T47D (cell line): ENCODE results near the gene ADGRL3.
"Not testable (repeated sequence)": the region's sequence is repeated elsewhere in the genome, so short reads cannot be mapped to it uniquely, and the experiment has no call there.

Experiments used
- DNase-seq, 2 experiments: peaks; one replicate each; pipeline versions ENCODE4 v3.0.0 to v3.0.0-alpha.2; 2011 to 2012; ENCODE audit warnings: low read depth in 1 of 2, low spot score in 1 of 2
- JUND ChIP-seq: IDR thresholded peaks from 2 replicates; pipeline ENCODE4 v1.6.1; 2012; ENCODE audit warnings: low read depth
- in situ Hi-C: cut with HindIII; loops from 2 replicates; pipeline ENCODE4 v1.10.0; 2016; ENCODE audit warnings: low sequenced_read_pairs, low pct_unique_long_range_greater_than_20kb

Gene ADGRL3

GRCh38 chr4:61198686-61199085, 1.4 kb upstream of the ADGRL3 start:
- in situ Hi-C loops: no loop called here
- TF ChIP-seq JUND: no peak
- DNase-seq: no peak

- DNase-seq: no peak
- no peak for TF ChIP-seq JUND
Observed at GRCh38 chr4:61199873-61200186, 296 bp upstream of the ADGRL3 start.

DNA sequence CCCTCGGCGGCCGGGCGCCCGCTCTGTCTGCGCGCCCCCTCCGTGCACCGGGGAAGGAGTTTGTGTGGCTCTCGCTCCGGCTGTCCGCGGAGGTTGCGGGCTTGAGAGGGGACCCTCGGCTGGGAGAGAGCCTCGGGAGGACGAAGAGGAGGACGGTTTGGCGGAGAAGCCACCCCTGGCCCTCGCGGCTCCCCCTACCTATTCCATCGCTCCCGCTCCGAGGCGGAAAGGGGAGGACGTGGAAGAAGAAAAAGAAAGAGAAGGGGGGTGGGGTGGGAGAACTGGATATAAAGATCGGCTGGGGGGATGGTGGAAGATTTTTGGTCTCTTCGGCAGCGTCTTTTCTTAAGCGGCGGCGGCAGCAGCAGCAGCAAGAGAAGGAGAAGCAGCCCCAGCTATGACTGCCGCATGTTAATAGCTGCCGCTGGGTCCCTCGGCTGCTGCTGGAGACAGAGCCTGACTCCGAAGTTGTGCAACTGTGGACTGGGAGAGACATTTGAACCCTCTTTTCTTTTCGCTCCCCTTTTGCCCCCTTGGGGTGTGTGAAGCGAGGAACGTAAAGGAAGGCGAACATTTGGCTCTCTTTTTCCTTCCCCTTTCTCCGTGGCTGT, 895 bp downstream of the ADGRL3 start:
- DNase-seq: no peak
- TF ChIP-seq JUND: no peak
- in situ Hi-C loops: no loop called here

More at GRCh38 chr4:61199873-61200186, 296 bp upstream of the ADGRL3 start:
- in situ Hi-C loops: no loop called here

DNA sequence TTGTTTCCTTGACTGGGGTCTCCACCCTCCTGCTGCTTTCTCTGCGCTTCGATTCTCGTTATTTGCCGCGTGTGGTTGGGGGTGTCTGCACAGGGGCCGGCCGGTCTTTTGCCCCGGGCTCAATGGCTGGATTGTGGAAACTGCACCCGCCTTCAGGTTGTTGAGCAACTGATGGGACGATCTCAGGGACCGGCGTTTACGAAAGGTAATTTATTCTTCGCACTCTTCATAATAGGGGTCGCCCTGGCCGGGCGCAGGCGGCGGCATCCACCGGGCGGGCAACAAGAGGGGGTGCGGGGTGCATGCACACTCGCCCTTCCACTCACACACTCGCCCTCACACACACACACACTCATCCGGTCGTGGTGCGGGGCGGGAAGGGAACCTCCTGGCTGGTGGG, 1.4 kb downstream of the ADGRL3 start:
- in situ Hi-C loops: no loop called here
- no peak for DNase-seq
- no peak for TF ChIP-seq JUND

DNA sequence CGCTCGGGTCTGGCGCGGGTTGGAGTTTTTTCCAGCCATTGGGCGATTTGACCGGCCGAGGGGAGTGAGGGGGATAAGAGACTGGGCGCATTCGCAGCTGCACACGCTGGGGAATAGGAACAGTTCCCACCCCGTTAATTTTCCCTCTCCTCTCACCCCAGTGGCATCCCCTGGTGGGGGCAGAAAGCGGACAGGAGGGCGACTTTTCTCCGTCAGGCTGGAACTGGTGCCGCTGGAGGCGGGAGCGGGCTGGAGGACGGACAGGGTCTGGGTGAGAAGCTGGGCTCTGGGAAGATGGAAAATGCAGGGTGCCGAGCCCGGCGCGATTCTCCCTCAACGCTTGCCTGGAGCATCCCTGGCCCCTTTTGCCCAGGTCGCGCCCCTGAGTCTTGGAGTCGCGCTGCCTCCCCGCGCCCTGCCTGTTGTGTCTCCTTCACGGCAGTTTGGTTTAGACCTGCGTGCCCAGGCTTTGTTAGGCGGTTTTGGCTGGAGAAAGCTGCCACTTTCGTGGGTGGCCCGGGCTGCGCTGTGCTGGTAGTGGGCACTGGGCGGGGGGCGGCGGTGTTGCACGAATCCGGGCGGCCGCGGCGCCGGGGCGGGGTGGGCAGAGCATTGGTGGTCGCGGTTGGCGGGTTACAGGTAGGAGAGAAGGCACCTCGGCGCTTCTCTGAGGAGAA, 2.0 kb downstream of the ADGRL3 start:
- DNase-seq: no peak
- in situ Hi-C loops: no loop called here
- TF ChIP-seq JUND: no peak

- TF ChIP-seq JUND: no peak
- DNase-seq: peak; percentile 25 to 36
- in situ Hi-C loops: no loop called here
Observed at GRCh38 chr4:61202638-61203435, 2.7 kb downstream of the ADGRL3 start.

DNA sequence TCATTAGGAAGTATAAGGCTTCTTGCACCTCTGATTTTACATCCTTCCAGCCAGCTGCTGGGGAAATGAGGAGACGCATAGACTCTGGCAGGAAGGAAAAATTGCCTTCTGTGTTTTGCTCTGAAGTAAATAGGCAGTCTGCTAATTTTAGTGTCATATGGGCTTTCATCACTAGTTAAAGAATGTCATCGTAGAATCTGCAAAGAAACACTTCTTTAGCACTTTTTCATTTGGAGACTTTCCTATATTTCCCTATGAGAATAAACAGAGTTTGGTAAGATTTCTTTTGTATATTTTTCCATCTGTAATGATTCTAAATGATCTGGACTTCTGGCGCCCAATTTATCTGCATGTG, 3.3 kb downstream of the ADGRL3 start:
- TF ChIP-seq JUND: no peak
- in situ Hi-C loops: no loop called here
- no peak for DNase-seq

DNA sequence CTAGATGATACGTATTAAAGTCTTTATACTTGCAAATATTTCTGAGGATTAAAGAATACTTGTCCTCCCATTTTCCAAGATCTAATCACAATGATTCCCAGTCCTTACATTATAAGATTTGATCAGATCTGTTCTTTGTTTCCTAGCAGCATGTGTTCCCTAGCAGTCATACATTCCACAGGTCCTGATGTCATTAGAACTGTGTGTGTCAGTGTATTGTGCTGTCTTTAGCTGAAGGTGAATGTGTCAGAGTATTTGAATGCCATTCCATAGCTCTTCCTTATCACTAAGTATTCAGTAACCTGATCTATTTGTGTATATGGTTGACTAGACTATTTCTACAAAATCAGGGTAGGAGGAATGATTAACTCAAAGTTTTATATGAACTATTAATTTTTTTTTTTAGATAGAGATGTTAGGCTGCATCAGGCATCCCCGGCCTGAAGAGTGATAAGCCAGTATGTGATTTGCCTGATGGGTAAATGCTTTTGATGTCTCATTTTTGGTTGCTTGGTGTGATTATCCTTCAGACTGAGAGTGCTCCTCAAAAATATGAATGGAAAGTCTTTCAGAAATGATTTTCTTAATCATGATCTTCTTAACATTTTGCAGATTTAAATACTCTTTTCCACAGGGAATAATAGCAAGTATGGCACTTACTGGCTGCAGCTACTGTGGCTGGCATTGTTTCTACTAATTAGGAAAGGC, 4.4 kb downstream of the ADGRL3 start:
- in situ Hi-C loops: no loop called here
- TF ChIP-seq JUND: no peak
- DNase-seq: no peak

DNA sequence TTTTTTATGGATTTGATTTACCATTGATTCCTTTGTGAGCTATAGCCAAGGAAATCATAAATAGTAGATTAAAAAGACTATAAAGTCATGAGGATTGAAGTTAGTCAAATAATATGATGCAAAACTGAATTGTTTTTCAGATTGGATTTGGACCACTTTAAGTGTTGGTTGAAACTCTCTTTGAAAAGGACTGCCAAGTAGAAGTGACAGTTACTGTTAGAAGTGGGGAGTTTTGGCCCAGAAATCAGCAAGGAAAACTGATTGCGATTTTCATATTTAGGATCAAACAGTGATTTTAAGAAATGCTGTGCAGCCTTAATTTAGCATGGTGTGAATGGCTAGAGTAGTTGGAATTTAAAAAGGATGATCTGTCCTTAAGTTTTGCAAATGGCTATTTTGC, 4.9 kb downstream of the ADGRL3 start:
- in situ Hi-C loops: no loop called here
- no peak for TF ChIP-seq JUND
- DNase-seq: no peak

GRCh38 chr4:61207156-61207555, 7.0 kb downstream of the ADGRL3 start:
- in situ Hi-C loops, DNase-seq: not testable (repeated sequence)

GRCh38 chr4:61210186-61210939, 10.2 kb downstream of the ADGRL3 start:
- TF ChIP-seq JUND: no peak
- in situ Hi-C loops: no loop called here
- DNase-seq: peak in 1 of 2 experiments; percentile 31

GRCh38 chr4:61211781-61212180, 11.7 kb downstream of the ADGRL3 start:
- TF ChIP-seq JUND: no peak
- in situ Hi-C loops: no loop called here
- DNase-seq: no peak

DNA sequence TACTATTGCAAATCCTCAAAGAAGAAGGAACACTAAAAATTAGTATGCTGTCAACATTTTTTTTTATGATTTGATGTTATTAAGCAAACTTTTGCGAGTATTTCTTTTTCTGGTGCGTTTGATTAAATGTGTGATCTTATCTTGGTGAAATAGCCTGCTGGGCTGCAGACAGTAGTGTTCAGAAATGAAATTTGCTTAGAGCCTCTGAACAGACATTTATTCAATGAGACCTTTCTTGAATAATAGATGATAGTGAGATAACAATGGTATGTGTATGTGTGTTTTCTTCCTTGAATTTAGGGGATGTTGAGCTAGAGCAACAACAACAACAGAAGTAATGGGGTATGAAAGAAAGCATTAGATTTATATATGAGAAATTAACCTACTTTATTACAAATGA, 12.7 kb downstream of the ADGRL3 start:
- TF ChIP-seq JUND: no peak
- no peak for DNase-seq
- in situ Hi-C loops: no loop called here
